NCI-H510A (cell line): ENCODE results near the gene FRMD5.

Source experiments
- DNase-seq: peaks from one replicate; lab custom pipeline; 2025; lab: John Stamatoyannopoulos, UW

FRMD5 gene

GRCh38 chr15:44160796-44161195 lies 34.3 kb downstream of the FRMD5 start:
- no peak for DNase-seq

GRCh38 chr15:44159492-44159891 lies 35.6 kb downstream of the FRMD5 start:
- DNase-seq = no peak

- DNase-seq = no peak
Measured at GRCh38 chr15:44158111-44158510, 37.0 kb downstream of the FRMD5 start.

GRCh38 chr15:44157679-44158078 lies 37.4 kb downstream of the FRMD5 start:
- DNase-seq = no peak

GRCh38 chr15:44153352-44153751 lies 41.7 kb downstream of the FRMD5 start:
- no peak for DNase-seq

GRCh38 chr15:44149224-44149623 lies 45.8 kb downstream of the FRMD5 start:
- DNase-seq = no peak

- no peak for DNase-seq
Measured at GRCh38 chr15:44148580-44148979, 46.5 kb downstream of the FRMD5 start.

GRCh38 chr15:44147636-44148035 lies 47.4 kb downstream of the FRMD5 start:
- DNase-seq = no peak

- DNase-seq = no peak
Measured at GRCh38 chr15:44145495-44145894, 49.6 kb downstream of the FRMD5 start.

GRCh38 chr15:44144992-44145391 lies 50.1 kb downstream of the FRMD5 start:
- DNase-seq = no peak

GRCh38 chr15:44144184-44144583 lies 50.9 kb downstream of the FRMD5 start:
- DNase-seq = no peak

- DNase-seq = no peak
Measured at GRCh38 chr15:44137750-44138149, 57.3 kb downstream of the FRMD5 start.

GRCh38 chr15:44136991-44137477 lies 58.0 kb downstream of the FRMD5 start:
- DNase-seq = no peak

GRCh38 chr15:44132057-44132456 lies 63.0 kb downstream of the FRMD5 start:
- DNase-seq = no peak

GRCh38 chr15:44130778-44131177 lies 64.3 kb downstream of the FRMD5 start:
- DNase-seq = no peak

- no peak for DNase-seq
Measured at GRCh38 chr15:44129911-44130310, 65.2 kb downstream of the FRMD5 start.

GRCh38 chr15:44128443-44128842 lies 66.6 kb downstream of the FRMD5 start:
- no peak for DNase-seq

- DNase-seq = no peak
Measured at GRCh38 chr15:44125879-44126278, 69.2 kb downstream of the FRMD5 start.

GRCh38 chr15:44102675-44103254 lies 92.3 kb downstream of the FRMD5 start:
- DNase-seq = no peak

GRCh38 chr15:44101944-44102343 lies 93.1 kb downstream of the FRMD5 start:
- no peak for DNase-seq

GRCh38 chr15:44101286-44101685 lies 93.8 kb downstream of the FRMD5 start:
- no peak for DNase-seq

GRCh38 chr15:44099671-44100070 lies 95.4 kb downstream of the FRMD5 start:
- no peak for DNase-seq

GRCh38 chr15:44097552-44097951 lies 97.5 kb downstream of the FRMD5 start:
- DNase-seq = no peak

- DNase-seq = no peak
Measured at GRCh38 chr15:44096596-44096995, 98.5 kb downstream of the FRMD5 start.
